Subcutaneous adipose tissue (tissue), 4 donors: ENCODE measurements around the gene CHID1. TPM values are rescaled to one million over a fixed set of nuclear protein-coding genes. Genes with fewer than 3 reads are reported as not detected.

ENCODE experiments used
- total RNA-seq, 4 donors: library from RNA; depleted of rRNA; stranded (reverse); fragments of >200 nt; gene quantifications; one replicate each; pipeline ENCODE4 v1.1.0, GENCODE V29; 2016
- TF ChIP-seq, protein P1 (sequence below): fragments of 450-650 bp; IDR thresholded peaks from one replicate; pipeline ENCODE4 v1.5.1; 2016; ENCODE audit warnings: low read depth, mild to moderate bottlenecking, control low read depth, antibody characterized with exemption, moderate library complexity

The CHID1 gene
- total RNA-seq, 4 donors from 2014 or later, result 28.4 to 107 (median 76.0) TPM

- TF ChIP-seq, protein P1, sequence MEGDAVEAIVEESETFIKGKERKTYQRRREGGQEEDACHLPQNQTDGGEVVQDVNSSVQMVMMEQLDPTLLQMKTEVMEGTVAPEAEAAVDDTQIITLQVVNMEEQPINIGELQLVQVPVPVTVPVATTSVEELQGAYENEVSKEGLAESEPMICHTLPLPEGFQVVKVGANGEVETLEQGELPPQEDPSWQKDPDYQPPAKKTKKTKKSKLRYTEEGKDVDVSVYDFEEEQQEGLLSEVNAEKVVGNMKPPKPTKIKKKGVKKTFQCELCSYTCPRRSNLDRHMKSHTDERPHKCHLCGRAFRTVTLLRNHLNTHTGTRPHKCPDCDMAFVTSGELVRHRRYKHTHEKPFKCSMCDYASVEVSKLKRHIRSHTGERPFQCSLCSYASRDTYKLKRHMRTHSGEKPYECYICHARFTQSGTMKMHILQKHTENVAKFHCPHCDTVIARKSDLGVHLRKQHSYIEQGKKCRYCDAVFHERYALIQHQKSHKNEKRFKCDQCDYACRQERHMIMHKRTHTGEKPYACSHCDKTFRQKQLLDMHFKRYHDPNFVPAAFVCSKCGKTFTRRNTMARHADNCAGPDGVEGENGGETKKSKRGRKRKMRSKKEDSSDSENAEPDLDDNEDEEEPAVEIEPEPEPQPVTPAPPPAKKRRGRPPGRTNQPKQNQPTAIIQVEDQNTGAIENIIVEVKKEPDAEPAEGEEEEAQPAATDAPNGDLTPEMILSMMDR, result no peak
These were observed 21.8 kb upstream of the CHID1 start for GRCh38 chr11:932435-932834.

DNA sequence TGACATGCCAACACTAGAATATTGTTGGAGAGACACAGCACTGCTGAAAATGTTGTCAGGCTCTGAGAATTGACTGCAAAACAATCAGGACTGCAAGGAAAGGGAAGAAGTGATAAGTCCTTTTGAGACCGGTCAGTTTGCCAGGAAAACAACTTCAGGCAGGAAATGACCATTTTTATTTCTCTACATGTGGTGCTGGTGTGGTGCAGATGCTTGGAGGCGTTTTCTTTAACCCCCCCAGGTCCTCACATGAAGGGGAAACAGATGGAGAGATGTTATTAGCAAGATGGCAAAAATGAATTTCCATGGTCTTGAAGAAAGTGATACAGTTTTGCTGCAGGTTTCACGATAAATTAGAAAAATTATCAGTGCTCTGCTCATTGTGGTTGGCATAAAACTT is 20.8 kb upstream of the CHID1 start:
- TF ChIP-seq, protein P1, result no peak

DNA sequence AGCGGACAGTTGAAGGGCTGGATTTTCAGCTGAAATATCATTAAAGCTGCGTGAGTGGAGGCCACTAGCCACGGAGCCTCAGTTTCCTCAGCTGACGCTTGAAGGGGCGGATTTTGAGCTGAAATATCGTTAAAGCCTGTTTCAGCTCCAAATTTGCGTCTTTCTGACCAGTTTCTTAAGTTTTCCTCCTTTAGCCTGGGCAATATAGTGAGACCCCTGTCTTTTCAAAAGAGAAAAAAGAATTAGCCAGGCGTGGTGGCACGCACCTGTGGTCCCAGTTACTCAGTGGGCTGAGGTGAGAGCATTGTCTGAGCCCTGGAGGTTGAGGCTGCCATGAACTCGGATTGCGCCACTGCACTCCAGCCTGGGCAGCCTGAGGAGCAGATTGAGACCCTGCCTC is 18.8 kb upstream of the CHID1 start:
- TF ChIP-seq, protein P1, result no peak

DNA sequence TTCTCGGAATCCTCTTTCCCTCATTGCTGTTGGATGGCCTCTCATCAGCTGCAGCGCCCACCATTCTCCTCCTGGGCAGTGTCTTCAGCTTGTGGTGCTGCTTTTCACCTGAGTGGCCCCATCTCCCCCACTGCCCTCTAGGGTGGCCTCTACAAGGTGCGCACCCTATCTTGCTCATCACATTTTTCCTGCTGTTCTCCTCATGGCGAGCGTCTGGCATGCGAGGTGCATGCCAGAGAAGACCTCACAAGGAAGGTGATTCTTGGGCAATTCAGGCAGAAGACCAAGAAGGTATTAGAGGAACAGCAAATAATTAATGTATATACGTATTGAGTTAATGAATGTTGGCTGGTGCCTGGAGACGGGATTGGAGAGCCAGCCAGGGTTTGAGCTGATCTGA is 18.2 kb upstream of the CHID1 start:
- TF ChIP-seq, protein P1, result no peak

DNA sequence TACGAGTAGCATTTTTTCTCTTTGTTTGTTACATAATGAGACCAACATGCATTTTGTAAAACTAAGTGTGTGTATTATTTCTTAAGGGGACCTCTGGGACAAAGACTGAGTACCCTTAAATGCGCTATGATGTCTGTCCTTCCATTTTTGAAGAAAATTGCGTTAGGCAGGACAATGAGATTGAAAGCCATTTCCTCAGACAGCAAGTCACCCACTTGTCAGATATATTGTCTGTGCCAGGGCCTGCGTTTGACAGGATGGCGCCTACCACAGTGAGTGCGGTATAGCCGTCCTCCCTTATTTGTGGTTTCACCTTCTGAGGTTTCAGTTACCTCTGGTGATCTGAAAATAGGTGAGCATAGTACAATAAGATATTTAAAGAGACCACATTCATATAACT is 17.3 kb upstream of the CHID1 start:
- TF ChIP-seq, protein P1, result no peak

DNA sequence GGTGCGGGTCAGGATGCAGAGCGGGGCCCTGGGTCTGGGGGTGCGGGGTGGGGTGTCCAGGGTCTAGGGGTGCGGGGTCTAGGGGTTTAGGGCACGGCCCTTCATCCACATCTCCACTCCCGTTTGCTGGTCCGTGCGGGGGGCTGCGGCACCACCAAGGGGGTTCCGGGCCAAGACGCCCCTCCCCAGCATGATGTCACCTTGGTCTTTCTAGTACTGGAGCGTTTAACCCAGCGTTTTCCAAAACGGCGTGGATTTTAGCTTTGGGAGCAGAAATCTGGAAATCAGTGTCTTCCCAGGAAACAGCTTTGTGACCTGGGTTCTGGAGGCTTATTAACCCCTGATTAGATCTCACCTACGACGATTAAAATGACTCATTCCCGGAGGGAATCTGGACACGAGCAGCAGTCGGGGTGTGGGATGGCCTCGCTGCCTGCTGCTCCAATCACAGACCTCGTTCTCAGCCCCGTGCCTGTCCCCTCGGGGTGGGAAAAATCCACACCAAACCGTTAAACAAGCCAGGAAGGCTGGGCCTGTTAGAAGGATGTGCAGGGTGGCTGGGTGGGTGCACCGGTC is 15.8 kb upstream of the CHID1 start:
- TF ChIP-seq, protein P1, result no peak

DNA sequence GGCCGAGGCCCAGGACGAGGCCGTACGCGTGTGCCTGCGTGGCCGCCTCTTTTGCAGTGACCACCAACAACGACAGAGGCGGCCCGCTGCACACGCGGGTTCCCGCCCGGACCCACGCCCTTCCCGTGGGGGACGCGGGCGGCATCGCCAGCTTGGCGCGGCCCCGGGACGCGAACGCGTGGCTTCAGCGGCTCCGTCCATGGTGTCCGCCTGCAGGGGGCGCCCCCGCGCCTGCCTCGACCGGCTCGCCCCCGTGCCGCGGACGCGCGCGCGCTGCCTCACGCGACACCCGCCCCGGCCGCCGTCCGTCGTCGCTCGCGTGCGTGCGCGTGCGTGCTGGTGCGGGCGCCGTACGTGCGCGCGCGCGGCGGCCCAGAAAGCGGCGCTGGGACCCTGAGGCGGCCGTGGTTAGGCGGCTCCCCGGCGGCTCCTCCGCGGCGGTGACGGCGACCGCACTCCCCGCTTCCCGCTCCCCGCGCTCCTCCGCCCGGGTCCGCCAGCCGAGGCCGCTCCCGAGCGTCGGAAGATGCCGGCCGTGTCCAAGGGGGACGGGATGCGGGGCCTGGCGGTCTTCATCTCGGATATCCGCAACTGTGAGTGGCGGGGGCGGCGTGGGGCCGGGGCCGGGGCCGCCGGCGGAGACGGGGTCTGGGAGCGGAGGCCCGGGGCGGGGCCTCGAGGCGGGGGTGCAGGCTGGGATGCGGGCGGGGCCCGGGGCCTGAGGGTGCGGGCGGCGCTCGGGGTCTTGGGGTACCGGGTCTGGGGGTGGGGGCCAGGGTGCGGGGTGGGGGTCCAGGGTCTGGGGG is 15.1 kb upstream of the CHID1 start, which contains the start of gene AP2A2:
Gene AP2A2 (plus strand): TSS at position 375 of the 806 bp plus-strand sequence. CDS start 152 bp downstream, at position 527.
- TF ChIP-seq, protein P1, result no peak
